H1 (cell line): ENCODE results near the gene ITGB1BP1.

ENCODE experiments used
- CREB1 ChIP-seq: IDR thresholded peaks from 2 replicates; pipeline ENCODE4 v1.6.1; 2012; ENCODE audit warnings: inconsistent platforms
- CTCF ChIP-seq, 3 experiments: IDR thresholded peaks; 1 replicate in 2 of 3; 2 replicates in 1 of 3; pipeline versions ENCODE4 v1.5.1 to v1.6.1; 2011; ENCODE audit warnings: low read length in 3 of 3, mild to moderate bottlenecking in 3 of 3, inconsistent platforms in 2 of 3, low read depth in 1 of 3, moderate library complexity in 1 of 3; ENCODE audit not compliant: insufficient read depth in 1 of 3; ENCODE audit errors: control extremely low read depth in 1 of 3
- E2F6 ChIP-seq: IDR thresholded peaks from 2 replicates; pipeline ENCODE4 v1.6.1; 2012; ENCODE audit warnings: inconsistent platforms
- EZH2 ChIP-seq: fragments of 200-600 bp; sonication (generic); IDR thresholded peaks from 2 replicates; pipeline ENCODE4 v1.7.1; 2012; ENCODE audit warnings: low read depth, mild to moderate bottlenecking, moderate library complexity, low read length, inconsistent platforms; ENCODE audit not compliant: severe bottlenecking
- GABPA ChIP-seq: IDR thresholded peaks from 2 replicates; pipeline ENCODE4 v1.6.1; 2011; ENCODE audit warnings: mild to moderate bottlenecking, low read length, moderate library complexity, borderline replicate concordance; ENCODE audit not compliant: insufficient read depth
- HDAC2 ChIP-seq, 2 experiments: fragments of 300-600 bp in 1 of 2; sonication (generic) in 1 of 2; IDR thresholded peaks; 2 replicates each; pipeline ENCODE4 v1.6.1; 2011 to 2012; ENCODE audit warnings: low read depth in 2 of 2, low read length in 2 of 2, mild to moderate bottlenecking in 2 of 2, moderate library complexity in 2 of 2, borderline replicate concordance in 1 of 2, inconsistent platforms in 1 of 2
- TF ChIP-seq, protein P1 (sequence below): IDR thresholded peaks from 2 replicates; pipeline ENCODE4 v1.6.1; 2011; ENCODE audit warnings: low read depth, mild to moderate bottlenecking, low read length; ENCODE audit not compliant: insufficient read depth
- TF ChIP-seq, protein P2 (sequence below): IDR thresholded peaks from 2 replicates; pipeline ENCODE4 v1.6.1; 2011; ENCODE audit warnings: low read length, improper control_type of control experiment

- TF ChIP-seq, protein P1, sequence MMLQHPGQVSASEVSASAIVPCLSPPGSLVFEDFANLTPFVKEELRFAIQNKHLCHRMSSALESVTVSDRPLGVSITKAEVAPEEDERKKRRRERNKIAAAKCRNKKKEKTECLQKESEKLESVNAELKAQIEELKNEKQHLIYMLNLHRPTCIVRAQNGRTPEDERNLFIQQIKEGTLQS: no peak
- TF ChIP-seq CTCF (IDR thresholded peaks at IDR 0.05; ENCODE audit: control extremely low read depth in 1 of 3, insufficient read depth in 1 of 3, low read depth in 1 of 3, low read length in 3 of 3): no peak
- no peak for TF ChIP-seq E2F6
- TF ChIP-seq GABPA: no peak
- no peak for TF ChIP-seq CREB1
- no peak for TF ChIP-seq EZH2
- TF ChIP-seq, protein P2, sequence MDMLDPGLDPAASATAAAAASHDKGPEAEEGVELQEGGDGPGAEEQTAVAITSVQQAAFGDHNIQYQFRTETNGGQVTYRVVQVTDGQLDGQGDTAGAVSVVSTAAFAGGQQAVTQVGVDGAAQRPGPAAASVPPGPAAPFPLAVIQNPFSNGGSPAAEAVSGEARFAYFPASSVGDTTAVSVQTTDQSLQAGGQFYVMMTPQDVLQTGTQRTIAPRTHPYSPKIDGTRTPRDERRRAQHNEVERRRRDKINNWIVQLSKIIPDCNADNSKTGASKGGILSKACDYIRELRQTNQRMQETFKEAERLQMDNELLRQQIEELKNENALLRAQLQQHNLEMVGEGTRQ: no peak
- no peak for TF ChIP-seq HDAC2 (IDR thresholded peaks at IDR 0.05; ENCODE audit: borderline replicate concordance in 1 of 2, low read depth in 2 of 2, low read length in 2 of 2)
Observed at GRCh38 chr2:9404451-9404850, 18.9 kb downstream of the ITGB1BP1 start.
